Thoracic aorta (tissue), 2 donors: ENCODE data around the gene SWAP70. TPM values are rescaled to one million over a fixed set of nuclear protein-coding genes. Genes with fewer than 3 reads are reported as not detected.

Experiments used
- ATAC-seq: fragments of 150-250 bp; one replicate; pipeline ENCODE4 v1.8.0; 2017; ENCODE audit warnings: low read depth; ENCODE audit not compliant: insufficient number of reproducible peaks, low FRiP score
- DNase-seq: peaks from one replicate; pipeline ENCODE4 v3.0.0-alpha.2; 2020; ENCODE audit warnings: low spot score
- H3K27ac ChIP-seq, 2 donors: fragments of 200-600 bp; sonication (generic); 1 replicate in 1 of 2; 2 replicates in 1 of 2; pipeline ENCODE4 v1.5.1; 2016; ENCODE audit warnings: mild to moderate bottlenecking in 2 of 2, moderate library complexity in 2 of 2
- H3K27me3 ChIP-seq: fragments of 200-600 bp; sonication (generic); replicated peaks from 2 replicates; pipeline ENCODE4 v1.6.0; 2016; ENCODE audit warnings: mild to moderate bottlenecking; ENCODE audit not compliant: insufficient read depth
- H3K36me3 ChIP-seq: fragments of 200-600 bp; sonication (generic); one replicate; pipeline ENCODE4 v1.5.1; 2016
- H3K4me1 ChIP-seq, 2 donors: fragments of 200-600 bp; sonication (generic); 1 replicate in 1 of 2; 2 replicates in 1 of 2; pipeline versions ENCODE4 v1.5.1 to v1.6.0; 2016; ENCODE audit warnings: low read depth in 2 of 2, mild to moderate bottlenecking in 1 of 2; ENCODE audit not compliant: control insufficient read depth in 1 of 2
- H3K4me3 ChIP-seq: fragments of 200-600 bp; sonication (generic); 2 replicates; pipeline ENCODE4 v1.5.1; 2016; ENCODE audit warnings: mild to moderate bottlenecking
- H3K9me3 ChIP-seq: fragments of 200-600 bp; sonication (generic); 2 replicates; pipeline ENCODE4 v1.5.1; 2016
- total RNA-seq, 2 donors: library from RNA; depleted of rRNA; stranded (reverse); fragments of >200 nt; gene quantifications; one replicate each; pipeline versions ENCODE4 v1.1.0 to v1.2.3, GENCODE V29; 2016
- TF ChIP-seq, protein P1 (sequence below): fragments of 200-600 bp; sonication (generic); IDR thresholded peaks from one replicate; pipeline ENCODE4 v1.5.1; 2019; ENCODE audit warnings: antibody characterized with exemption

SWAP70 gene
- total RNA-seq, 2 donors from 2014 or later, result 33.4 to 64.6 TPM

DNA sequence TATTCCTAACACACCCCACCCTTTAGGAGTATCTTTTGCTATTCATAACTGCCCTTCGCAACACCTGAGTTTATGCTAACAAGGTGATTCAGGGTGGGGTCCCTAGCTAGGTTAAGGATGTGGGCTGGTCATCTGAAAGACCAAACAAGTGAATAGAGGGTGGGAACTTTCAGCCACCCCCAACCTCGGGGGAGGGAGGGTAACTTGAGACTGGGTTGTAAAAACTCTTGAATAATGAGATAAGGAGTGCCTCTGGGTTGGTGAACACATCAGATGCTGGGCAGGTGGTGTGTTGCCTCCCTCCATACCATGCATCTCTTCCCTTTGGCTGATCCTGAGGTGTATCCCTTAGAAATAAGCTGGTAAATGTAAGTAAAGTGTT lies 111.5 kb downstream of the SWAP70 start:
- Histone ChIP-seq H3K36me3 (peaks cover 9% of the 10 kb centered on the region), H3K4me3 (no peak overlapping the region), H3K4me1 (peaks cover 0 to 24% of the 10 kb centered on the region in 2 donors), H3K27me3 (no peaks in the 10 kb centered on the region), H3K27ac (peak overlapping the region; percentile 21 to 22), H3K9me3 (no peaks in the 10 kb centered on the region)
- no peak for DNase-seq
- TF ChIP-seq, protein P1, sequence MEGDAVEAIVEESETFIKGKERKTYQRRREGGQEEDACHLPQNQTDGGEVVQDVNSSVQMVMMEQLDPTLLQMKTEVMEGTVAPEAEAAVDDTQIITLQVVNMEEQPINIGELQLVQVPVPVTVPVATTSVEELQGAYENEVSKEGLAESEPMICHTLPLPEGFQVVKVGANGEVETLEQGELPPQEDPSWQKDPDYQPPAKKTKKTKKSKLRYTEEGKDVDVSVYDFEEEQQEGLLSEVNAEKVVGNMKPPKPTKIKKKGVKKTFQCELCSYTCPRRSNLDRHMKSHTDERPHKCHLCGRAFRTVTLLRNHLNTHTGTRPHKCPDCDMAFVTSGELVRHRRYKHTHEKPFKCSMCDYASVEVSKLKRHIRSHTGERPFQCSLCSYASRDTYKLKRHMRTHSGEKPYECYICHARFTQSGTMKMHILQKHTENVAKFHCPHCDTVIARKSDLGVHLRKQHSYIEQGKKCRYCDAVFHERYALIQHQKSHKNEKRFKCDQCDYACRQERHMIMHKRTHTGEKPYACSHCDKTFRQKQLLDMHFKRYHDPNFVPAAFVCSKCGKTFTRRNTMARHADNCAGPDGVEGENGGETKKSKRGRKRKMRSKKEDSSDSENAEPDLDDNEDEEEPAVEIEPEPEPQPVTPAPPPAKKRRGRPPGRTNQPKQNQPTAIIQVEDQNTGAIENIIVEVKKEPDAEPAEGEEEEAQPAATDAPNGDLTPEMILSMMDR, result no peak
- ATAC-seq, result no peak

DNA sequence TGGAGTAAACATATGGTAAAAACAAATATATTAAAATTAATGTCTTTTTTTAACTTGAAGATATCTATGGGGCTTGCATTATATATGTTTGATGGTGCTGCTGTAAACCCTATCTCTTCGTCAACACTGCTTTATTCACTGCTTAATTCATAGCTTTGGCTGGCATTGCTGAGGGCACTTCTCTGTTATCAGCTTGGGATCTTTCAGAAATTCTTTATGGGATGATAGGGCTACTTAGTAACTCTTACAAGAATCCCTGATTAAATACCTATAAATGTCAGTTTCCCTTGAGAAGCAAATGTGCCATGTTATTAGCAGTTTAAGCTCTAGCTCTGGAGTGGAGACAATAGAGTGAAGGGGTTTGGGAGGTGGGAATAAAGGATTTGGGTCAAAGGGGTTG lies 112.3 kb downstream of the SWAP70 start:
- DNase-seq, result no peak
- H3K27me3 ChIP-seq, result no peaks in the 10 kb centered on the region

DNA sequence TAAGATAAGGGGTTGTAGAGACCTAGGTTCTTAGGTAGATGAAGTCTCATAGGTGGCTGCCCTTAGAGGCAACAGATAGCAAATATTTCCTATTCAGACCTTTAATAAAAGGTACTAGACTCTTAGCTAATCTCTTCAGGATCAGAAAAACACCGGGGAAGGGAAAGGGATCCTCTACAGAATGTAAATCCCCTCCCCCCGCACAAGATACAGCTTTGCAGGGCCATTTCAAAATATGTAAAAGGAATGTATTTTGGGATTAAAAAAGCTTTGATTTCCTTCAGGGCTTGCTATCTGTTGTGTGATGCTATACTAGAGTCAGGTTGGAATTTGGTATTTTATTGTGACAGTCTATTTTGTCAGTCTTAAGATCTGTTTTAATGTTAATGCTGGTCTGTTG lies 113.2 kb downstream of the SWAP70 start:
- no peak overlapping the region for H3K4me3 ChIP-seq
- H3K4me1 ChIP-seq, result peaks cover 0 to 14% of the 10 kb centered on the region in 2 donors
- no peak for ATAC-seq
- no peaks in the 10 kb centered on the region for H3K27me3 ChIP-seq
- TF ChIP-seq, protein P1, result no peak
- H3K36me3 ChIP-seq, result peaks cover 24% of the 10 kb centered on the region
- no peak for DNase-seq
- no peaks in the 10 kb centered on the region for H3K9me3 ChIP-seq
- H3K27ac ChIP-seq, result no peak overlapping the region

More for the DNA sequence above, 112.3 kb downstream of the SWAP70 start:
- Histone ChIP-seq H3K27ac (no peak overlapping the region), H3K36me3 (peaks cover 17% of the 10 kb centered on the region), H3K4me1 (peaks cover 0 to 18% of the 10 kb centered on the region in 2 donors), H3K4me3 (no peak overlapping the region), H3K9me3 (no peaks in the 10 kb centered on the region)
- ATAC-seq, result no peak
- TF ChIP-seq, protein P1, result no peak

DNA sequence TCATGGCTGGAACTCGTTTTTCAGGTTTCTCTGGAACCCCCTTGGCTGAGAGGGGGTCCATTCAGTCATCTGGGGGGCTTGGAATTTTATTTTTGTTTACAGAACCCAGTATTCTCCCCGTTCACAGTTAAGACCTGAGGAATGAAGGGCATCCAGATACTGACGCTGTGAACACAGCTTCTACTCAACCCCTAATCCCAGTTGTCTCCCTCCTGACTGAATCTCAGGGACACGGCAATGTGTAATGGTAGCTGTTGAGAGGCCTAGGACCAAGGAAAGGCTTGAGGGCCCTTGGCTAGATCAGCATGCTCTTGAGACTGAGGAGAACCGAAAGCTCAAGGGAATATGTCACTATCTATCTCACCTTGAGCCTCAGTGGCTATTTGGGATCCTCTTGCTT lies 113.6 kb downstream of the SWAP70 start:
- H3K36me3 ChIP-seq, result peaks cover 24% of the 10 kb centered on the region
- H3K27ac ChIP-seq, result no peak overlapping the region
- TF ChIP-seq, protein P1, result no peak
- no peaks in the 10 kb centered on the region for H3K27me3 ChIP-seq
- H3K4me1 ChIP-seq, result peaks cover 0 to 14% of the 10 kb centered on the region in 2 donors
- no peak overlapping the region for H3K4me3 ChIP-seq
- DNase-seq, result no peak
- ATAC-seq, result no peak
- no peaks in the 10 kb centered on the region for H3K9me3 ChIP-seq

DNA sequence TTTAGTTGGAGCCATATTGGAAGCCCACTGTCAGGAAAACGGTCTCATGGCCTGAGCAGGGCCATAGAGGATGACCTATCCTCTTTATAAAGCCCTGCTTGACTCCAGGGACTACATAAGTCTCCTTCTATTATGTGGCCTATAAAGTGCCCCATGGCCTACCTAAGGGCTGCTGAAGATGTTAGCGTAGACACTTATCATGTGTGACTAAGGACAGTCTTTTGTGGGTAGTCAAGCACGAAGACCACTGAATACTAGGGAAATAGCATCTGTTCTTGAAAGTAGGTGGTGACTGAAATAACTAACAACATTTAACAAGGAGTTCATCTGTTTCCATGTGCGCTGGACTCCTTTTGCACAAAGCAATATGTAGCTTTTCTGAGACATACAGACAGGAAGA lies 117.1 kb downstream of the SWAP70 start:
- no peak for ATAC-seq
- peaks cover 24% of the 10 kb centered on the region for H3K36me3 ChIP-seq

More for the DNA sequence above, 117.1 kb downstream of the SWAP70 start:
- Histone ChIP-seq H3K4me3 (no peak overlapping the region), H3K4me1 (no peaks in the 10 kb centered on the region), H3K9me3 (no peaks in the 10 kb centered on the region), H3K27ac (no peak overlapping the region), H3K27me3 (no peaks in the 10 kb centered on the region)
- DNase-seq, result no peak
- TF ChIP-seq, protein P1, result no peak
